GM21381 (cell line): ENCODE measurements around the gene SLC22A5.
"Not testable (repeated sequence)": the region's sequence is repeated elsewhere in the genome, so short reads cannot be mapped to it uniquely, and the experiment has no call there.

ENCODE experiments used
- ATAC-seq: cut with Tn5 transposase; IDR thresholded peaks from one replicate; pipeline ENCODE4 v1.9.1; 2021; ENCODE audit warnings: mild to moderate bottlenecking, moderate library complexity; ENCODE audit not compliant: unreplicated experiment

Gene SLC22A5

GRCh38 chr5:132425009-132425937, 55.8 kb downstream of the SLC22A5 start:
- peak; percentile 46 for ATAC-seq

GRCh38 chr5:132425975-132426524, 56.5 kb downstream of the SLC22A5 start:
- no peak for ATAC-seq

- peak; percentile 40 for ATAC-seq
These were observed 57.1 kb downstream of the SLC22A5 start for GRCh38 chr5:132426525-132427138.

- peak; percentile 35 for ATAC-seq
These were observed 58.0 kb downstream of the SLC22A5 start for GRCh38 chr5:132427281-132428146.

- no peak for ATAC-seq
These were observed 58.6 kb downstream of the SLC22A5 start for GRCh38 chr5:132428147-132428482.

GRCh38 chr5:132428484-132429462, 59.3 kb downstream of the SLC22A5 start:
- no peak for ATAC-seq

GRCh38 chr5:132429463-132430440, 60.2 kb downstream of the SLC22A5 start:
- no peak for ATAC-seq

- ATAC-seq: no peak
These were observed 61.2 kb downstream of the SLC22A5 start for GRCh38 chr5:132430746-132431145.

- no peak for ATAC-seq
These were observed 62.1 kb downstream of the SLC22A5 start for GRCh38 chr5:132431632-132432031.

- ATAC-seq: no peak
These were observed 63.6 kb downstream of the SLC22A5 start for GRCh38 chr5:132433141-132433540.

GRCh38 chr5:132434416-132435286, 65.1 kb downstream of the SLC22A5 start:
- ATAC-seq: no peak

- ATAC-seq: no peak
These were observed 65.9 kb downstream of the SLC22A5 start for GRCh38 chr5:132435447-132435846.

- no peak for ATAC-seq
These were observed 66.4 kb downstream of the SLC22A5 start for GRCh38 chr5:132435886-132436285.

- no peak for ATAC-seq
These were observed 67.4 kb downstream of the SLC22A5 start for GRCh38 chr5:132436936-132437335.

- ATAC-seq: peak; percentile 80
These were observed 68.2 kb downstream of the SLC22A5 start for GRCh38 chr5:132437604-132438266.

- not testable (repeated sequence) for ATAC-seq
These were observed 68.7 kb downstream of the SLC22A5 start for GRCh38 chr5:132438267-132438645.

GRCh38 chr5:132438917-132439316, 69.4 kb downstream of the SLC22A5 start:
- ATAC-seq: no peak
